Measurements from ENCODE around the gene KRT39.

- no peak for TF ChIP-seq EZH2 (IDR thresholded peaks at IDR 0.05)
- no peak; the same call in 1 of the 2 replicates for TF ChIP-seq POLR2AphosphoS5 (IDR thresholded peaks at IDR 0.05; ENCODE audit: borderline replicate concordance, low read depth, low read length)
Measured at GRCh38 chr17:40909351-40909750, 57.4 kb downstream of the KRT39 start.

All from SK-N-MC (cell line).